Activated naive CD4-positive, alpha-beta T cell treated with anti-CD3 and anti-CD28 coated beads for 36 hours (primary cell): ENCODE data around the gene ASCL1. TPM values are rescaled to one million over a fixed set of nuclear protein-coding genes. Genes with fewer than 3 reads are reported as not detected.

Experiments
- CTCF ChIA-PET: fragments of 350-600 bp; sonication (Branson Sonifier 250); formaldehyde crosslinking; loops from one replicate; lab custom pipeline; 2021; ENCODE audit warnings: antibody characterized with exemption; lab: Charles Lee
- DNase-seq: peaks from one replicate; pipeline ENCODE4 v3.0.0-alpha.2; 2020
- H3K27ac Mint-ChIP-seq: one replicate; pipeline ENCODE4 v1.8.0; 2021; ENCODE audit warnings: mild to moderate bottlenecking, mixed read lengths
- H3K27me3 Mint-ChIP-seq: one replicate; pipeline ENCODE4 v1.8.0; 2021; ENCODE audit warnings: low read depth, mixed read lengths
- H3K36me3 Mint-ChIP-seq: one replicate; pipeline ENCODE4 v1.8.0; 2021; ENCODE audit warnings: low read depth, mixed read lengths
- H3K4me1 Mint-ChIP-seq: one replicate; pipeline ENCODE4 v1.8.0; 2021; ENCODE audit warnings: low read depth, mixed read lengths
- H3K4me3 Mint-ChIP-seq: one replicate; pipeline ENCODE4 v1.8.0; 2021; ENCODE audit warnings: mild to moderate bottlenecking, moderate library complexity, mixed read lengths
- H3K9me3 Mint-ChIP-seq: one replicate; pipeline ENCODE4 v1.8.0; 2021; ENCODE audit warnings: mixed read lengths
- intact Hi-C: fragments of 100-400 bp; cut with micrococcal nuclease; formaldehyde crosslinking; loops from one replicate; pipeline ENCODE4 v1.15.1; 2023
- total RNA-seq, 2 experiments: library from RNA; stranded (reverse); gene quantifications; one replicate each; pipeline ENCODE4 v1.2.3, GENCODE V29; 2021

The ASCL1 gene
- total RNA-seq, 2 experiments from 2014 or later = not detected

DNA sequence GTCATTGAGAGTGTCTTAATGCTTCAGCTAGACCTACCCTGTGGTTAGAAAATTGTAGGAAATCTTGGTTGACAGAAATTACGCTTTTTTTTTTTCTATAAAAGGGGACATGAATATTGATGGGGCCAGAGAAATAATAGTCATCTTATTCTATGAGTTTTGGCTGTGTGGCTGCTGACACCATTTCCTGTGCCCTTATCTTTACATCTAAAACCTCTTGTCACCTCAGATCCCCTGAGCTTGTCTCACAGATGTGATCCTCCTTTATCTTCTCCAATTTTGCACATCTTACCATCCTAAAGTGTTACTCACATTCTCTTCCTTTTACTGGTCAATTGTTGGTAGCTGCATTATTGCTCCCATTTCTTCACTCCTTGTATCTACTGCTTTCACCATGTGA, 36.1 kb downstream of the ASCL1 start:
- intact Hi-C loops = no loop called here
- Mint-ChIP-seq H3K27ac (no peak overlapping the region), H3K27me3 (no peaks in the 10 kb centered on the region), H3K36me3 (no peaks in the 10 kb centered on the region), H3K4me1 (no peaks in the 10 kb centered on the region), H3K9me3 (peaks cover 5% of the 10 kb centered on the region), H3K4me3 (no peak overlapping the region)
- DNase-seq = no peak
- CTCF ChIA-PET = no interaction called here

GRCh38 chr12:102995372-102995771, 37.9 kb downstream of the ASCL1 start:
- intact Hi-C loops = no loop called here

More at GRCh38 chr12:102995372-102995771, 37.9 kb downstream of the ASCL1 start:
- CTCF ChIA-PET = no interaction called here
- Mint-ChIP-seq H3K4me3 (no peak overlapping the region), H3K4me1 (no peaks in the 10 kb centered on the region), H3K27me3 (no peaks in the 10 kb centered on the region), H3K27ac (no peak overlapping the region), H3K9me3 (peaks cover 7% of the 10 kb centered on the region), H3K36me3 (no peaks in the 10 kb centered on the region)
- no peak for DNase-seq

Other genes with a start within 250 kb of the ASCL1 start
- gene PAH, start 40.4 kb upstream of the ASCL1 start, total RNA-seq = not detected